ENCODE measurements around the gene MYO3B.

Gene MYO3B

GRCh38 chr2:170310876-170311502, 133.0 kb downstream of the MYO3B start:
- no peak for DNase-seq

- no peak for DNase-seq
Observed at GRCh38 chr2:170313347-170313991, 135.5 kb downstream of the MYO3B start.

- no peak for DNase-seq
Observed at GRCh38 chr2:170313992-170314348, 136.0 kb downstream of the MYO3B start.

DNA sequence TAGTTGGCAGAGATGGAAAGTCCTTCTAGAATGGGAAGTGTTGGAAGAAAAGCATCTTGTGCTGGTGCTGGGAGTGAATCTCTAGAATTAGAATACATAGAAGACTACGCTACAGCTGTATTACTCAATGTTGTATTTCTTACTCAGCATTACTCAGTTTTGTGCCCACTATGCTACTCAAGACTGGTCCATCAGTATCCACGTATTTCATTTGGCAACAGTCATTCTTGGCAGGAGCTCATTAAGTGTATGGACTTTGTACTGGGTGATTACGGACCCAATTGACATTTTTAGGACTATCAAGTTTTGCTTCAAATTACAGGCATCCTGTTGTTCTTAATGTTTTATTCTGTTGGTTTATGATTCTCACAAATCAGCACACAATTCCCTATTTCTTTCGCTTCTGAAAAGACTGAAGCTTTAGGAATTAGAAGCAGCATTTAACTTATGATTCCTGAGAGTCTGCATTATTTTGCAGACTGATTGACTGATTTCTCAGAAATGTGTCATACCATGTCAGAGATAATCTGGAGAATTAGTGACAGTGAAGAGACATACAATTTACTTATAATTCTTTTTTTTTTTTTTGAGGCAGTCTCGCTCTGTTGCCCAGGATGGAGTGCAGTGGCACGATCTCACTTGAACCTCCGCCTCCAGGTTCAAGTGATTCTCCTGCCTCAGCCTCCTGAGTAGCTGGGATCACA, 136.9 kb downstream of the MYO3B start:
- no peak for DNase-seq

DNA sequence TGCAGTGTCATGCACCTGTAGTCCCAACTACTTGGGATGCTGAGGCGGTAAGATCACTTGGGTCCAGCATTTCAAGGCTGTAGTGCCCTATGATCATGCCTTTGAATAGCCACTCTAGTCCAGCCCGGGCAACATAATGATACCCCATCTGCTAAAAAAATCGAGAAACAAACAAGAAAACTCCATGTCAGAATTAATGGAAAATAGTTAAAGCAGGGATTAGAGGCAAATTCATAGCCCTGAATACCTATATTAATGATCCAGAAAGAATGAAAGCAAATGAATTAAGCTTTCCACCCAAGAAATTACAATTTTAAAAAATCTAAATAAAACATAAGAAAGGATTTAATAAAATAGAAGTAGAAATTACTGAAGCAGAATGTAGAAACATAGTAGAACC, 143.0 kb downstream of the MYO3B start:
- DNase-seq, result no peak

GRCh38 chr2:170321526-170321925, 143.6 kb downstream of the MYO3B start:
- no peak for DNase-seq

DNA sequence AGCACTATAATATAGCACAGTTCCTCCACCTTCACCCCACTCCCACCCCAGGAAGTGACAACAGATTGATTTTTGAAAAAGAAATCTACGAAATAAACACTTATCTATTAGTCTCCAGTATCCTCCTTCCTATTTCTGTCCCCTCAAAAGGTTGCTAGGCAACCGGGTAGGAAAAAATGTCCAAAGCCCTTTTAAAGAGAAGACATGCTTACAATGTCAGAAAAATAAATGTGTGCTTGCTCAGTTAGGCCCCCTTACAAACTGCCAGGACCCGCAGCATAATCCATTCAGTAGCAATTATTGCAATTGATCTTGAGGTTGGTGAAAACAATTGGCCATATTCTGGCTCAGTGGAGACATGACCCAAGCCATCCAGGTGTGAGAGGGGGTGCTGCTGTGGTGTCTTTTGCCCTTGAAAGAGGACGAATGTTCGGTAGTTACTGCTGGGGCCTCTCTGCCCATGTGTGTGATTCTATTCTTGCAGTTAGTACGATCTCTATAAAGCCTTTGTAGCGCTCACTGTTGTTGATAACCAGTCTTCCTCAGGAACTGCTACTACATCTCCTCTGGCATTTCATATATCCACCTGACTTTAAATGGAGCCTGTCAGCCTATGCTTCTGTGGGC, 144.3 kb downstream of the MYO3B start:
- DNase-seq, result no peak

GRCh38 chr2:170323743-170324142, 145.8 kb downstream of the MYO3B start:
- DNase-seq, result no peak

DNA sequence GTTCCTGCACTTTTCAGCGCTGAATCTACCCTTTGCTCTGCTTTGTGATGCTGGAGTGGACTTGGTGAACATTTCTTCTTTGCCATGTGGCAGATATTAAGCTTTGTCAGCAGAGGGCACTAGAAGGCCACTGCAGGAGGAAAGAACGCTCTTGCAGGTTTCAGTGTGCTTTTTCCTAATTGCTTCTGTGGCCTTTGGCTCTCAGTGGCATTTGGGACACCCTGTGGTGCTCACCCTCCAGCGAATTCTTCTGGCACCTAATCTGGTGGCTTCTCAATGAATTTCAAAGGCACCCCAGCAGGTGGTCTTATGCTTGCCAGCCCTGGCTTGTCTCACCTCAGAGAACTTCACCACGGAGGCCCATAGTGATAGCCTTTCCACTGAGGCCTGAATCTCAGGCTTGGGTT, 146.7 kb downstream of the MYO3B start:
- peak; percentile 83 for DNase-seq

GRCh38 chr2:170330881-170331280, 152.9 kb downstream of the MYO3B start:
- DNase-seq, result no peak

DNA sequence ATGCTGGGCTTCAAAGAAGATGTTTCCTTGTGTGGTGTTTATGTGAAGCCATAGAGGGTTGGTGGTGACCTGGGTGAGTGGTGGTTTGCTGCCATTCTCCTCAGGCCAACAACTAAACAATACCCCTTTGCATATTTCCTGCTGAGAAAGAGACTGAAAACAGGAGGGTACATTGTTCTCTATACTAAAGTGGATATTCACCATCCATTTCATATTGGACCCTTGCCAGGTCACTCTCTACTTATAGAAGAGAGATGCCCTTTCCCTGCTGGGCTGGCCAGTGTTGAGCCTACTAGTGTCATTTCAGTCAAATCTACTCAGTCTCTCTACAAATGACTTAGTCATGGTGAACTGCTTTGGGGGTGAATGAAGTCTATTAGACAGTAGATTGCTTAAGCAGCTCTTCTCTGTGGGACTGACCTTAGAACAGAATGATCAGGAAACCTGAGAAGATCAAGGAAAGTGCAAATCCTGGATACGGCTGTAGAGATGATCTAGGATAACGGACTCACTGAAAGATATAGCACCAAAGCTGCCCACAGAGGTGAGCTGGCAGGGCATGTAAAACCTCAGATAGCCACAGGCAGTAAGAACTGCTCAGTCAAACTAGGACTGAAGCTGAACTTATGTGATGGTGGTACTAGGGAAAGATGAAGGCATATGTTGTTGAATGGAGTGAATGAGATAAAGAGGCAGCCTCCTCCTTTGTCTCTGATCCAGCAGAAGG, 154.9 kb downstream of the MYO3B start:
- peak; percentile 50 for DNase-seq

DNA sequence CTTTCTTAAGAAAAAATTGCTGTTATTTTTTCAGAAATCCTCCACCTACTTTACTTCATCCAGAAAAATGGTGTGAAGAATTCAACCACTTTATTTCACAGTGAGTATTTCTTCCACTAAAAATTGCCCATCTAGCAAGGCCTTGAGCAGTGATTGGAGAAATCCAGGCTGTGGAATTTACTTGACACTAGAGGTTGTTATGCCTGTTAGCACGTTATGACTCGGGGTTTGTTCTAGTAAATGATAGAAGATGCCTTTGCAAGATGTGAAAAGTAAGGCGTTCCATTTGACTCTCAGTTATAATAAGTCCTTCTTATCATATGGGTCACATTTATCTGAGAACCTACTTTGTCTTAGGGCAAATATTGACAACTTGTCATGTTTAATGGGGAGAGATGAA, 157.4 kb downstream of the MYO3B start:
- no peak for DNase-seq

- no peak for DNase-seq
Observed at GRCh38 chr2:170336408-170336807, 158.5 kb downstream of the MYO3B start.

DNA sequence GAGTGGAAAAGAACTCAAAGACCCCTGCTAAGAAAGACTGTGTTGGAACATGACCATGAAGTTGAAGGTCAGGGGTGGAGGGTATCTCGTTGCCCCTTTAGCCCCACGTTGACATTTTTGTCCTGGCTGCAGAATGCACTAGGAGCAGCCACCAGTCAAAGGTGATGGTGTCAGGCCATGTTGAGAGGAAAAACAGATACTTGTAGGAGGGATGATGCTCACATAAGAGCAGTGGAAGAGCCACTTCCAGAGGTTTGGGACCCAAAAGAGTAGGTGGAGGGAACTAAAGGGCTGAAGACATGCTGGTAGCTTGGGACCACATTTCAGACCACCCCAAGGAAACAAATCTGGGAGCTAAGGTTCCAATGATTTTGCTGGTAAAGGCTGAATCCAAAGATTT, 159.0 kb downstream of the MYO3B start:
- DNase-seq, result no peak

DNA sequence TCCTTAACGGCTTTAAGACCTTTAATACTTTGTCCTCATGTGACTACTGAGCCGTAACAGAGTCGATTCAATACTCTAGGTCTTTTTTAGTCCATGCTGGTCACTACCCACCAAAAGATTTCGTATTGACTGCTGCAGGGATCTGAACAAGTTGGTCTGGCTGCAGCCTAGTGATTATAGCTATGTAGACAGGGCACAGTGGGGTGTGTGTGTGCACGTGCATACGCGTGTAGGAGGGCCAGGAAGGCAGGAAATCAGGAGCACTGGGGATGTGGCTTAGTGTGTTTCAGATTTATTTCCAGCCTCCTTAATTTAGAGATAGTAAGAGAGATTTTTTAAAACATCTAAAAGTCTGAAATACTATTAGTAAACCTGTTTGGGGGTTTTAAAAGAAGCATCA, 161.4 kb downstream of the MYO3B start:
- DNase-seq, result peak; percentile 72

DNA sequence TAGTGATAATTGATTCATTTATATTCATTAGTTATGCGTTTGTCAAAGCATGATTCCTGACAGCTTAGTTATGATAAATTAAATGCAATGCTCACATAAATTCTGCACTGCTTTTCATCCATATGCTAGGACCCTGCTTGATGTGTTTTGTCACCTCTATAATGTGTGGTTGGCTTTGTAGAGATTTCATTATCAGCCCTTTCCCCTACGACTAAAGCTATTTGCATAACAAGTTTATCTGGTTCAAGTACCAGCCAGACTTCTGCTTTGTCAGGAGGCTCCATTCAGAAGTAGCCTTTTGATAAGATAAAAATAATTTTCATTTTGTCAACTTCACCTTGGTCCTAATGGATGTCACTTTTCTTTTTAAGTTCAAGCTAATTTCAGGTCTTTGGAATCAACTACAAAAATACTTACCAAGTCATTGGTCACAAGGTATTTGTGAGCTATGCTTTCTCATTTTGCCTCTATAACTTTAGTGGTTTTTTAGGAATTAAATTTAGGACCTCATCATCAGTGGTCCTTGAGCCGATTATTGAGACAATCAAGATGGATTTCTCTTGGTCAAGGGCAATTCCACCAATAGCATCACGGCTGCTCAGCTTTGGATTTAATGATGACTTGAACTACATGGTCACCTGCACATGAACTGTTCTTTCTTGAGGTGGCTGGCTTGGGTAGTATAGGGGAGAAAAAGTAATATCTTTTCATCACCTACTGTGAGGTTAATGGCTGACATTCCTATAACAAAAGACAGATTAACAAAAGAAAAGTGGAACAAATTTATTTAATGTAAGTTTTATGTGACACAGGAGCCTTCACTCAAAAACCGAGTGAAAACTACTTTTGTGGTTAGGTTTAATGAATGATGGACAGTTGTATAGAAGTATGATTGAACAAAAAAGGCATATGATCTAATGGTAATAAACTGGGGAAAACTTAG, 162.1 kb downstream of the MYO3B start:
- DNase-seq, result peak; percentile 37

DNA sequence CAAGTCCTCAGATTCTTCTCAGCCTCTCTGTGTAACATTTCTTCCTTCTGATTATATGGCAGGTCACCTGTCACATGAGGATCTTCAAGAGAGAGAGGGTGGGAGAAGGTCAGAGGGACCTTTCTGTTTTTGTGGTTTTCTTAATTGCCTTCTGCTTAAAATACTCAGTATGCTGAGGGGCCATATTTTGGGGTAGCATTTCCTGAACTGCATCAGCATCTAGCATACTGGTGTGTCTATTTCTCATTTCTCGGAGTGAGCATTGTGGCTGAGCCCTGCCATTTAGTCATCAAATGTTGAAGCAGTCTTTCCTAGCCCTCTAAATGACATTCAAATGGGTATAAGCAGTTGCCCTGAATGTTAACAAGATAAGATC, 162.7 kb downstream of the MYO3B start:
- DNase-seq, result no peak

- DNase-seq, result peak; percentile 74
Observed at GRCh38 chr2:170341684-170342623, 164.0 kb downstream of the MYO3B start.

DNA sequence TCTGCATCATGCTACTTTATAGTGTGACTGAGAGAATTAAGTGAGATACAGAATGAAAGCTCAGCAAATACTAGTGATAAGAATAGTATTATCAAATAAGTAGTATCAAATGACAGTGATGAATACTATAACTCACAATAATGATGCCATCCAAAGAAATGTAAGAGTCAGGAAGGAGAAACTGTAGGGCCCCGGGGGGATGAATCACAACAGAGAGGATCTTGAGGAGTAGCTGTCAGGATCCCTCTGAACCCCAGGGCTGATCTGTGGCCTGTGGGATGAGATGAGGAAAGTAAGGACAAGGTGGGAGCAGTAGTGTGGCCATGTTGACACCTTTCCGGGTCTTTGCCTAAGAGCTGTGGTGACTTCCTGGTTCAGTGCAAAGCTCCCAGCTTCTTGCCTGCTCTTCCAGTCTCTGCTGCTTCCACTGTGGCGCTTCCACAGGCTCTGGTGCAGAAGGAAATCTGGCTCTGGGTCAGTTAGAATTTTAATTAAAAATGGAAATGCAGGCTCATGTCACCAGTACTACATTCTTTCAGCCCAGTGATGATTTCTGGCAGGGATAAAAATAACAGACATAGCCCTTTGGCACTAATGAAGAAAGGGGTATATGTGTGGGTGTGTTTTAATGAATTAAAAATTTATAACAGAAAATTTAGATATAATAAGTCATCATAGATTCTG, 166.9 kb downstream of the MYO3B start:
- DNase-seq, result no peak

DNA sequence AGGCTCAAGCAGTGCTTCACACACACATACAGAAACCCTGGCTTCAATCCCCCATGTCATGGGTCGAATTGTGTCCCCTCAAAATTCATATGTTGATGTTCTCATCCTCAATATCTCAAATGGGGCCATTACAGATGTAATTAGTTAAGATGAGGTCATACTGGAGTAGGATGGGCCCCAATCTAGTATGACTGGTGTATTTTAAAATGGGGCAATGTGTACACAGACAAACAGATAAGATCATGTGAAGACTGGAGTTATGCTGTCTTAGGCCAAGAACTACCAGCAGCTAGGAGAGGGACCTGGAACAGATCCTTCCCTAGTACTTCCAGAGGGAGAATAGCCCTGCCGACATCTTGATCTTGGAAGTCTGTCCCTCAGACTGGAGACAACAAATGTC, 167.7 kb downstream of the MYO3B start:
- DNase-seq, result no peak

All from NCI-H82 (cell line).